Panc1 (cell line): Measurements from ENCODE around the gene ENTREP1. TPM values are rescaled to one million over a fixed set of nuclear protein-coding genes. Genes with fewer than 3 reads are reported as not detected.

Experiments
- ATAC-seq: fragments of 200-7000 bp; cut with Tn5 transposase; 2 replicates; pipeline ENCODE4 v1.9.1; 2020; ENCODE audit warnings: mild to moderate bottlenecking, moderate library complexity
- BruUV-seq: library from RNA; stranded (reverse); fragments of 400-500 nt; replicated peaks from 2 replicates; lab custom pipeline; 2021; lab: Mats Ljungman, UMichigan
- CTCF ChIA-PET: fragments of 300-600 bp; sonication (Branson Sonifier 250); formaldehyde crosslinking; loops from one replicate; lab custom pipeline; 2022; ENCODE audit warnings: antibody characterized with exemption; lab: Charles Lee
- POLR2A ChIA-PET: fragments of 300-600 bp; sonication (Branson Sonifier 250); formaldehyde crosslinking; loops from one replicate; lab custom pipeline; 2022; ENCODE audit warnings: antibody characterized with exemption; lab: Charles Lee
- DNase-seq: peaks from one replicate; pipeline ENCODE4 v3.0.0-alpha.2; 2010; ENCODE audit warnings: low read depth, low spot score
- H3K27ac ChIP-seq: 2 replicates; pipeline ENCODE4 v1.5.1; 2011; ENCODE audit warnings: mild to moderate bottlenecking, low read length, inconsistent platforms
- H3K27me3 ChIP-seq: fragments of 200-500 bp; sonication (Bioruptor generic); 2 replicates; pipeline ENCODE4 v1.6.0; 2014; ENCODE audit warnings: low read length, inconsistent platforms; ENCODE audit not compliant: control insufficient read depth, insufficient read depth
- H3K36me3 ChIP-seq: fragments of 200-500 bp; sonication (Bioruptor generic); 2 replicates; pipeline ENCODE4 v1.5.1; 2014; ENCODE audit warnings: inconsistent platforms, mild to moderate bottlenecking, low read length, moderate library complexity; ENCODE audit not compliant: control insufficient read depth, insufficient read depth
- H3K4me1 ChIP-seq: 2 replicates; pipeline ENCODE4 v1.5.1; 2011; ENCODE audit warnings: inconsistent platforms, mild to moderate bottlenecking, low read length, moderate library complexity; ENCODE audit not compliant: control insufficient read depth, insufficient read depth
- H3K4me3 ChIP-seq, 2 experiments: 2 replicates each; pipeline ENCODE4 v1.5.1; 2011 to 2012; ENCODE audit warnings: low read depth in 2 of 2, low read length in 2 of 2, mild to moderate bottlenecking in 2 of 2, inconsistent platforms in 1 of 2, moderate library complexity in 1 of 2
- H3K9me3 ChIP-seq: fragments of 200-500 bp; sonication (Bioruptor generic); 2 replicates; pipeline ENCODE4 v1.5.1; 2014; ENCODE audit warnings: low read depth, mild to moderate bottlenecking, inconsistent platforms, low read length, moderate library complexity; ENCODE audit not compliant: control insufficient read depth, insufficient read depth
- CTCF ChIP-seq: fragments of 450-650 bp; IDR thresholded peaks from 2 replicates; pipeline ENCODE4 v1.5.1; 2017; ENCODE audit warnings: mild to moderate bottlenecking
- POLR2AphosphoS5 ChIP-seq: IDR thresholded peaks from 2 replicates; pipeline ENCODE4 v1.6.1; 2012; ENCODE audit warnings: mild to moderate bottlenecking, low read depth, low read length, moderate library complexity
- REST ChIP-seq, 2 experiments: IDR thresholded peaks; 2 replicates each; pipeline ENCODE4 v1.6.1; 2011 to 2012; ENCODE audit warnings: low read depth in 2 of 2, control low read depth in 1 of 2, low read length in 1 of 2, mild to moderate bottlenecking in 1 of 2, moderate library complexity in 1 of 2; ENCODE audit not compliant: insufficient read depth in 1 of 2
- SIN3A ChIP-seq: IDR thresholded peaks from 2 replicates; pipeline ENCODE4 v1.6.1; 2012; ENCODE audit warnings: low read depth, mild to moderate bottlenecking, low read length, moderate library complexity, borderline replicate concordance; ENCODE audit not compliant: insufficient read depth
- TCF7L2 ChIP-seq: IDR thresholded peaks from 2 replicates; pipeline ENCODE4 v1.6.1; 2011; ENCODE audit warnings: mild to moderate bottlenecking, low read depth, low read length, inconsistent platforms
- in situ Hi-C: cut with HindIII; loops from 2 replicates; pipeline ENCODE4 v1.10.0; 2016; ENCODE audit warnings: low sequenced_read_pairs, low pct_unique_long_range_greater_than_20kb
- intact Hi-C: fragments of 100-400 bp; cut with micrococcal nuclease; formaldehyde crosslinking; loops from one replicate; pipeline ENCODE4 v1.10.0; 2022; ENCODE audit not compliant: unreplicated experiment
- total RNA-seq: library from RNA; stranded (reverse); gene quantifications from one replicate; pipeline ENCODE4 v1.2.1, GENCODE V29; 2021; ENCODE audit not compliant: unreplicated experiment

The ENTREP1 gene
- total RNA-seq, 1 experiment from 2014 or later: 0.13 TPM

GRCh38 chr9:69326261-69326660 lies 1.2 kb downstream of the ENTREP1 start:
- no peak for ATAC-seq
- H3K9me3 ChIP-seq: no peaks in the 10 kb centered on the region
- peaks cover 17% of the 10 kb centered on the region for H3K27me3 ChIP-seq
- DNase-seq: no peak
- intact Hi-C loops (no loop called here), in situ Hi-C loops (no loop called here)
- POLR2A ChIA-PET: no interaction called here
- TF ChIP-seq POLR2AphosphoS5 (no peak), TCF7L2 (no peak), REST (IDR thresholded peaks at IDR 0.05; ENCODE audit: insufficient read depth in 1 of 2, low read depth in 2 of 2, low read length in 1 of 2) (no peak), SIN3A (no peak), CTCF (no peak)
- no peaks in the 10 kb centered on the region for H3K4me1 ChIP-seq
- H3K27ac ChIP-seq: no peak overlapping the region
- no peaks in the 10 kb centered on the region for H3K36me3 ChIP-seq
- no peak overlapping the region for H3K4me3 ChIP-seq
- BruUV-seq: no TSS peak
- CTCF ChIA-PET: interaction anchor here (0.5 kb wide), 1 partner anchor 71 kb away, joined by 3 read pairs; no protein-coding TSS in a partner anchor

GRCh38 chr9:69330580-69330979 lies 5.6 kb downstream of the ENTREP1 start:
- no TSS peak for BruUV-seq
- in situ Hi-C loops: no loop called here
- TF ChIP-seq TCF7L2 (no peak), REST (IDR thresholded peaks at IDR 0.05; ENCODE audit: insufficient read depth in 1 of 2, low read depth in 2 of 2, low read length in 1 of 2) (no peak), CTCF (no peak), POLR2AphosphoS5 (no peak), SIN3A (no peak)
- DNase-seq (no peak), ATAC-seq (no peak)
- H3K9me3 ChIP-seq: no peaks in the 10 kb centered on the region
- intact Hi-C loops: loop anchor here (10.0 kb wide), 1 partner anchor 56 kb away; no protein-coding TSS in a partner anchor
- POLR2A ChIA-PET: no interaction called here
- H3K4me1 ChIP-seq: no peaks in the 10 kb centered on the region
- no peak overlapping the region for H3K4me3 ChIP-seq
- CTCF ChIA-PET: no interaction called here
- no peak overlapping the region for H3K27ac ChIP-seq
- H3K27me3 ChIP-seq: peaks cover 8% of the 10 kb centered on the region
- no peaks in the 10 kb centered on the region for H3K36me3 ChIP-seq
